ENCODE measurements around the gene LAP3.
"Not testable (repeated sequence)": the region's sequence is repeated elsewhere in the genome, so short reads cannot be mapped to it uniquely, and the experiment has no call there.

LAP3 gene

GRCh38 chr4:17565846-17566245, 11.2 kb upstream of the LAP3 start:
- no peak for FAIRE-seq

- no peak for FAIRE-seq
These were observed 9.7 kb upstream of the LAP3 start for GRCh38 chr4:17567271-17567670.

GRCh38 chr4:17574206-17574605, 2.8 kb upstream of the LAP3 start:
- FAIRE-seq, result no peak

GRCh38 chr4:17575177-17575576, 1.8 kb upstream of the LAP3 start:
- not testable (repeated sequence) for FAIRE-seq

- no peak for FAIRE-seq
These were observed 875 bp downstream of the LAP3 start for GRCh38 chr4:17577665-17578481.

GRCh38 chr4:17578482-17578891, 1.5 kb downstream of the LAP3 start:
- FAIRE-seq, result no peak

GRCh38 chr4:17580969-17581368, 4.0 kb downstream of the LAP3 start:
- no peak for FAIRE-seq

DNA sequence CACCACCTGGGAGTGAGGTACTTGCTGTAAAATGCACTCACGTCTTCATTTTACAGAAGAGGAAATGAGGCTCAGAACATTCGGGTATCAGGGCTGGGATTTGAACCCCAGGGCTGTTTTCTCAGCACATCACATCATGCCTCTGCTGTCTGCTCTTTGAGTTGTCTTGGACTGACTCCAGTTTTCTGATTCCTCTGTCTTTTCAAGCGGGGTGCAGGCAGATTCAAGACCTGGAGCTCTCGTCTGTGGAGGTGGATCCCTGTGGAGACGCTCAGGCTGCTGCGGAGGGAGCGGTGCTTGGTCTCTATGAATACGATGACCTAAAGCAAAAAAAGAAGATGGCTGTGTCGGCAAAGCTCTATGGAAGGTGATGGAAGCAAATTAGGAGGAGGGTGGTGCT, 6.3 kb downstream of the LAP3 start:
- FAIRE-seq, result no peak

- FAIRE-seq, result no peak
These were observed 6.9 kb downstream of the LAP3 start for GRCh38 chr4:17583941-17584340.

- no peak for FAIRE-seq
These were observed 7.7 kb downstream of the LAP3 start for GRCh38 chr4:17584521-17585213.

- no peak for FAIRE-seq
These were observed 10.3 kb downstream of the LAP3 start for GRCh38 chr4:17587094-17587822.

DNA sequence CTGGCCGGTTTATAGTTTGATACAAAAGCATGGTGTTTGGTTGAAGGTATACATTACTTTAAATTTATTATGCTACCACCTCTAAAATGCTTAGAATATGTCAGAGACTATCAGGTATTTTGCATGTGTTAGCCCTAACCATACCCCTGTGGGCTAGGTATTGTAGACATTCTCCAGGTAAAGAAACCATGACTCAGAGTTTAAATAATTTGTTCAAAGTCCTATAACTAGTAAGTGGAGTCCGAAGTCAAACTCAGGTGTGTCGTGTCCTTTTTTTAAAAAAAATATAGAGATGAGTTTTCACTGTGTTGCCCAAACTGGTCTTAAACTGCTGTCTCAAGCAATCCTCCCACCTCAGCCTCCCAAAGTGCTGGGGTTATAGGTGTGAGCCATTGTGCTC, 12.4 kb downstream of the LAP3 start:
- no peak for FAIRE-seq

GRCh38 chr4:17595471-17596005, 18.5 kb downstream of the LAP3 start:
- FAIRE-seq, result no peak

DNA sequence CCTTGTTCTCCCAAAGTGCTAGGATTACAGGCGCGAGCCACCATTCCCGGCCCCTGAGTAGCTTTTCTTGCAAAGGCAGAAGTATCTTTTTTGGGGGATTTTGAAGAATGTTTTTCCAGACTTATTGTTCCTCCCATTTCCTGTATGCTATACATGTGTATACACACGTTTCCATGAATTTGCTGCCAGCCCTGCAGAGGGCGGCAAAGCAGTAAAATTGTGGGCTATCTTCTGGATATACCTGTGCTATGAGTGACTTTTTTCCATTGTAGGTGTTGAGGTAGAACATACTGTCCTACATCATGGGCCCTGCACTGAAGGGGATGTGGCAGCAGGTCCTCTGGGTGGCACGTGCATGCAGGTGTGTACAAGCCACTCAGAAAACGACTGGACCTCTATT, 20.5 kb downstream of the LAP3 start:
- no peak for FAIRE-seq

DNA sequence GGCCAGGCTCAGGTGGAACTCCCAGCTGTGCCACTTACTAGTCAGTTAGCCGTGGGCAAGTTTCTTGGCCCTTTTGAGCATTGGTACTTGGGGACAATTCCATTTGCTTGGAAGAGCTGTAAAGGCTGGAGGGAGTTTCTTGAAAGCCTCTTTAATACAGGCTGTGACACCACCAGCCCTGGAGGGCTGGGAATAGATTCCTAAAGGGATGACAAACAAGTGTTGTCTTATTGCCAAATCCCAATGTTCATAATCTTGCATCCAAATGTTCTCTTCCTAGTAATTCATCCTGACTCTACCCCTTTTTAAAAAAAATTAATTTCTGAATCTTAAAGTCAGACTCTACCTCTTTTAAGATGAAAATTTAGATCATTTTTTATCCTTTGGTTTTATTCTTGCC, 22.8 kb downstream of the LAP3 start:
- no peak for FAIRE-seq

DNA sequence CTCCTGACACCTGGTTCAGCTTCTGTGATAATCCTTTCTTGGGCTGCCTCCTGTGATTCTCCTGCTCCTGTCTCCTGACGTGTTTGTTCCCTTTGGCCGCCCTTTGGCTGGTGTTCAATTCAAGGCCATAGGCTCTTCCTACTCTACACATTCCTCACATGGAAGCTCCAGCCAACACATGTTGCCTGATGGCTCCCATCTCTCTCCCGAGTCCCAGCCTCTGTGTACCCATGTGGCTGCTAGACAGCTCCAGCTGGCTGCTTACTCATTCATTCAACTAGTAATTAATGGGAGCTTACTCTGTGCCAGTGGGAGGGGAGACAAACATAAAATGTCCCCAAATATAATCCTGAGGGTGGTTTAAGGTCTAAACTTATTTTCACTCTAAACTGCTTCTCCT, 28.2 kb downstream of the LAP3 start:
- FAIRE-seq, result no peak

DNA sequence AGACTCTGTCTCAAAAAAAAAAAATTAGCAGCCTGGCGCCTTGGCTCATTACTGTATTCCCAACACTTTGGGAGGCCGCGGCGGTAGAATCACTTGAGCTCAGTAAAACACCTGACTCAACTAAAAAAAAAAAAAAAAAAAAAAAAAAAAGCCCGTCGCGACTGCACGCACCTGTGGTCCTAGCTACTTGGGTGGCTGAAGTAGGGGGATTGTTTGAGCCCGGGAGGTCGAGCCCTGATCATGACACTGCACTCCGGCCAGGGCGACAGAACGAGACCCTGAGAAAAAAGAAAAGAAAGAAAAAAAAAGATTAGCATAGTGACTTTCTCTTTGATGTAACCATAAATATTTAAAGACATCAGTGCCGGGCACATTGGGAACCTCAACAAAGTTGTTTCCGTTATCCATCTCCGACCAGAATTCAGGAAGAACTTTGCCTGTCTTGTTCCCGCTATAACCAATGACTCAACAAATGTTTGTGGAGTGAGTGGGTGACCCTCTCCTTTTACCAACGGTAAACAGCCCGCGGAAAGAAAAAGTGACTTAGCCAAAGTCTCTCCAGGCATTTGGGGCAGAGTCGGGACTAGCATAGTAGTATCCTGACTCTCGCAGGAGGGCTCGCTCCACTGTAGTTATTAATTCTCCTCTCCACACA, 36.9 kb downstream of the LAP3 start:
- FAIRE-seq, result no peak

GRCh38 chr4:17614416-17615299, 37.7 kb downstream of the LAP3 start, which contains the start of gene MED28:
Gene MED28, plus strand, starts transcription at chr4:17614641. Its CDS starts 14 bp downstream, at chr4:17614655.
- peak; percentile 87 for FAIRE-seq

GRCh38 chr4:17616283-17616682, 39.3 kb downstream of the LAP3 start:
- no peak for FAIRE-seq

- FAIRE-seq, result no peak
These were observed 41.9 kb downstream of the LAP3 start for GRCh38 chr4:17618926-17619325.

DNA sequence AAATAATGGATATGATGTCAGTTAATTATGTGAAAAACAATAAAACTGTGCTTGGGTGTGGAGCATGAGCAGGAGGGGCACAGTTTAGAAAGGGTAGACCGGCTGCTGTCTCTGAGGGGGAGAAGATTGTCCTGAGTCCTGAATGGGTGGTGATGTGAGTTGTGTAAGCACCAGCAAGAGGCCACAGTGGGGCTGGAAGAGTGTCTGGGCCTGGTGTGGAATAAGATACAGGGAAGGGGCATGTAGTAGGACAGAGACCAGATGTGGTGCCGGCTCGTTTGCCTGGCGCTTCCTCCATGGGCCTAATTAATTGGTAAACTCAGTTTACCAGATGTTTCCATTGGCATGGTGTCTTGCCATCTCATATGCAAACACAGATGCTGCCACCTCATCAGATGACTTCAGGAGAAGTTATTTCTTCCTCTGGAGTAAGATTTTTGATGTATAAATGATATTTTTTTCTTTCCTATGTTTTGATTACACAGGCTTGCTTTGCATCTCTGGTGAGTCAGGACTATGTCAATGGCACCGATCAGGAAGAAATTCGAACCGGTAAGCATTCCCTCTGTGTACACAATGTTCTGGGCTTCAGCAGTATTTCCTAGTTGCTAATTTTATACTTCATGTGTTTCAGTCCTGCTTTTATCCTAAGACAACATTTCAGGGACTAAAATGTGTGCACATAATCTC, 42.6 kb downstream of the LAP3 start:
- no peak for FAIRE-seq
